ENCODE data around the gene MUSK.

The MUSK gene

DNA sequence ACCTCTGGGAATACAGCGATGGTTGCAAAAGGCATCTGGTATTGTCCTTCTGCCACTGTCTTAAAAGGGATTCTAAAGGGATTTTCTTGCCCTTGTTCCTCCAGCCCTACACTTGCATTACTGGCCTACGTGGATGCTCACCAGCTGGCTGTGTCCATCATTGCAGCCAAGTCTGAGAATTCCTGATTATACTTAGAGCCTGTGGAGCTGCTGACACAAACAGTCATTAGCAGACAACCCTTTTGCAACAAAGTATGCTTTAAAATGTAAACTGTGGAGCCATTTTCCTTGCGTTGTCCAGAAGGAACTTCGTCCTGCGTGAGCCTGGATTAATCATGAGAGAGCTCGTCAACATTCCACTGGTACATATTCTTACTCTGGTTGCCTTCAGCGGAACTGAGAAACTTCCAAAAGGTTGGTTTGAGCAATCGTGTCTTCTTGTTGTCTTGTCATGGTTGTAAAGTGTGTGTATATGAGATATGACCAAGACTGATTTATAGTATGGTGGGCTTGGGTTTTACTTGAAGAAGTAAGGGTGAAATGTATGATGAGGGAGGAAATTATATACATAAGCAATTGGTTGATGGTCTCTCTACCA is at the start of gene MUSK:
Gene MUSK (plus strand): TSS at position 222 of the 598 bp plus-strand sequence. CDS start 114 bp downstream, at position 336.
- DNase-seq (ENCODE audit: low read depth in 2 of 2), result no peak

DNA sequence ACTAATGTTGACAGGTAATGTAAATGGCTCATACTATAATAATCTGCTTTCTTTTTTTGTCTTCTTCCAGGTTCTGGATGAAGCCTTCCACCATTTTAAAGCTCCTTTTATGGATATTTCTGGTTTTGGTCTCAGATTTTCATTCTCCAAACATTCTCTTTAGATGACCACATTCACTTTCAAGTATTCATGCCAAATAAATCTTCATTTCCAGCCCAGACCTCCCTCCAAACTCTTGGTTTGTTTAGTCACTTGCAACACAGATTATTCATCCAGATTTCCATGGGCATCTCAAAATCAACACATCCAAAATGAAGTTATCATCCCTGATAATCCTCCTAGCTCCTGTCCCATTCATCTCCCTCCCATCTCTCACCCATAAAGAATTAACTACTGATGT is 48.8 kb upstream of the MUSK start:
- no peak for DNase-seq (ENCODE audit: low read depth in 2 of 2)

- no peak for DNase-seq (ENCODE audit: low read depth in 2 of 2)
Observed at GRCh38 chr9:110620726-110621125, 47.9 kb upstream of the MUSK start.

- no peak for DNase-seq (ENCODE audit: low read depth in 2 of 2)
Observed at GRCh38 chr9:110622368-110622767, 46.2 kb upstream of the MUSK start.

GRCh38 chr9:110623462-110624025 is 45.0 kb upstream of the MUSK start:
- DNase-seq (ENCODE audit: low read depth in 2 of 2), result no peak

- DNase-seq (ENCODE audit: low read depth in 2 of 2), result peak in 1 of 2 experiments; percentile 6
Observed at GRCh38 chr9:110626101-110626829, 42.3 kb upstream of the MUSK start.

- no peak for DNase-seq (ENCODE audit: low read depth in 2 of 2)
Observed at GRCh38 chr9:110635589-110635988, 33.0 kb upstream of the MUSK start.

GRCh38 chr9:110638381-110638954 is 30.1 kb upstream of the MUSK start:
- no peak for DNase-seq (ENCODE audit: low read depth in 2 of 2)

DNA sequence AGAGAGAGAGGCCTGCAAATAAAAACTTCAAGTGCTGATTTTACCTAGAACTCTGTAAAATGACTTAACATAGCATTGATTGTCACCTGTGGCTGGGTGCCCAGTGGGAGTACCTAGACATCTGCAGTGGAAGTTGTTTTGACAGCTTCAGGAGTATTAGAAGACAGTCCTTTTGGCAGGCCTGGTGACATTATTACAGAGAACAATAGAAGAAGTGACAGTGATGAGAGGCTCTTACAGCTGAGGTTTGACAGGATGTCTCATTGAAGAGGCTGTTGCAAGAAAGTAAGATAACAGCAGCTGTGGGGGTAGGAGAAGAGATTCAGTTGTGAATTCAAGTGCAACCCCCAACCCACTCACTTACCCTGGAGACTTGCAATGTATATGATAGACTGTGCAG is 27.9 kb upstream of the MUSK start:
- DNase-seq (ENCODE audit: low read depth in 2 of 2), result no peak

- DNase-seq (ENCODE audit: low read depth in 2 of 2), result no peak
Observed at GRCh38 chr9:110641293-110641692, 27.3 kb upstream of the MUSK start.

DNA sequence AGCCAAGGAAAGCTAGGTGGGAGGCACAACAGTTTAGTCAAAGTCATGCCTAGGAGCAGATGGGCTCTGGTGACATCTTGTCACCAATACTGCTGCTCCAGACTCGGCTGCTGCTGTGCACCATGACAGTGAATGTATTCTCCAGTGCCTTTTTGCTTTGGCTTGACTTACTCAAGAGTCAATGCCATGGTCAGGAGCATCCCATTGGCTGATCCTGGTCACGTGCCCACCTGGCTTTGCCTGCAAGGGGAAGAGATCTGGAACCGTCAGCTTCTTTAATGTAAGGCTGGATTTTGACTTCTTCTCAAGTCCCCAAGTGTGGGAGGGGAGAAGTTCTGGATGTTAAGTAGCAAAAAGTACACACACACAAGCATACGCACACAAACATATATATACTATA is 19.9 kb upstream of the MUSK start:
- no peak for DNase-seq (ENCODE audit: low read depth in 2 of 2)

GRCh38 chr9:110650261-110650660 is 18.3 kb upstream of the MUSK start:
- DNase-seq (ENCODE audit: low read depth in 2 of 2), result no peak

DNA sequence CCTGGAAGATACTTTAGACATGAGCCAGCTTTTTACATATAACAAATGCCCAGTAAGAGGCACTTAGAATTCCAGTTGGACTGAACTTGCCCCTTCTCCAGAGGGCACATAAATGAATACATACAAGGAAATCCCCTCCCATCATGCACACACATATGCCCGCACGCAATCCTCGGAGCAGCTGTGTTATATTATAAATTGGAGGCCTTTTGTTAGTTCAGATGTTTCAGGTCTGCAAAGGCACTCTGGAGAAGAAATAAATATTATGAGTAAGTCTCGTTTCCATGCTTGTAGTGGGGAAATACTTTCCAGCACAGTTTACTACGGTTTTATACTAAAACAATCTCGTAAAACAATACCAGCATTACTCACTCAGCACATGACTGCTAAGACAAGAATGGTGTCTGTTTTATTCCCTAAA is 17.6 kb upstream of the MUSK start:
- no peak for DNase-seq (ENCODE audit: low read depth in 2 of 2)

- no peak for DNase-seq (ENCODE audit: low read depth in 2 of 2)
Observed at GRCh38 chr9:110655754-110656641, 12.6 kb upstream of the MUSK start.

- DNase-seq (ENCODE audit: low read depth in 2 of 2), result no peak
Observed at GRCh38 chr9:110659891-110660541, 8.6 kb upstream of the MUSK start.

DNA sequence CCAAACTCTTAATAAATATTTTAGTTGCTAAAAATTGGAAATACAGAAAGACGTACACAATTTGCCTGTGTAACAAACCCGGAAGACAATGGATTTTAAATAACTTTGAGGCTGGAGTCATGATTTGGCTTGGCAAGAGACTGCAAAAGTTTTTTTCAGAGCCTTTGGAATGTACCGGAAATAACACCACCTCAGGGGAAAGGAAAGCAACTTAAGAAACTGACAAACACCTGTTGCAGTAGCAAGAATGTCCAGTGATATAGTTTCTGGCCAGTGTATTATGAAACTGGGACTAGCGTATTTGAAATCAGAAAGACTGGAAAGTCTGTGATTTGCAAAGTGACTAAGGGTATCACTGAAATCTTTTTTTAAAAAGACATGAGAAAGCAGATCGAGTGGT is 842 bp downstream of the MUSK start:
- no peak for DNase-seq (ENCODE audit: low read depth in 2 of 2)

GRCh38 chr9:110671849-110672248 is 3.3 kb downstream of the MUSK start:
- DNase-seq (ENCODE audit: low read depth in 2 of 2), result no peak

GRCh38 chr9:110672873-110673510 is 4.4 kb downstream of the MUSK start:
- no peak for DNase-seq (ENCODE audit: low read depth in 2 of 2)

GRCh38 chr9:110687497-110687896 is 18.9 kb downstream of the MUSK start:
- DNase-seq (ENCODE audit: low read depth in 2 of 2), result no peak

- DNase-seq (ENCODE audit: low read depth in 2 of 2), result no peak
Observed at GRCh38 chr9:110688329-110688728, 19.7 kb downstream of the MUSK start.

DNA sequence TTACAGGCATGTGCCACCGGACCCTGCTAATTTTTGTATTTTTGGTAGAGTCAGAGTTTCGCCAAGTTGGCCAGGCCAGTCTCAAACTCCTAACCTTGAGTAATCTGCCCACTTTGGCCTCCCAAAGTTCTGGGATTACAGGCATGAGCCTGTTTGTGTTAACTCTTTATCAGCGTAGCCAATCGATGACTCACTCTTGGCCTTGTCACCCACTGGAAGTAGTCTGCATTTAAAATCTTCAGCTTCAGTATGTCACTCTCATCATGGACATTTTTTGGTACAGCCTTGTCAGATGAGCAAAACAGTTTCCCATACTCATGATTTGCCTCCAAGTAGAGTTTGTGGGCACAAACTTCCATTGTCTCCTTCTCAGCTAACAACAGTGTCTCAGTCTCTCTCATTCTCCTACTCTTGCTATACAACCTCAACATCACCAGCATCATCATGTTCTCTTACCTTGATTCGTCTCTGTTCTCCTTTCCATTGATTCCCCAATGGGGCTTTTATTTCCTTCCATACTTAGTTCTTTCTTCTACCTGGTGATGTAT is 22.5 kb downstream of the MUSK start:
- DNase-seq (ENCODE audit: low read depth in 2 of 2), result no peak
